GM18858 (cell line): ENCODE results near the gene ITPKB.
A peak's percentile ranks its signal among the peaks of the same experiment; 100 is the strongest.
"Not testable (repeated sequence)": the region's sequence is repeated elsewhere in the genome, so short reads cannot be mapped to it uniquely, and the experiment has no call there.

Experiments
- ATAC-seq: cut with Tn5 transposase; IDR thresholded peaks from one replicate; pipeline ENCODE4 v1.9.1; 2021; ENCODE audit not compliant: unreplicated experiment

ITPKB gene

DNA sequence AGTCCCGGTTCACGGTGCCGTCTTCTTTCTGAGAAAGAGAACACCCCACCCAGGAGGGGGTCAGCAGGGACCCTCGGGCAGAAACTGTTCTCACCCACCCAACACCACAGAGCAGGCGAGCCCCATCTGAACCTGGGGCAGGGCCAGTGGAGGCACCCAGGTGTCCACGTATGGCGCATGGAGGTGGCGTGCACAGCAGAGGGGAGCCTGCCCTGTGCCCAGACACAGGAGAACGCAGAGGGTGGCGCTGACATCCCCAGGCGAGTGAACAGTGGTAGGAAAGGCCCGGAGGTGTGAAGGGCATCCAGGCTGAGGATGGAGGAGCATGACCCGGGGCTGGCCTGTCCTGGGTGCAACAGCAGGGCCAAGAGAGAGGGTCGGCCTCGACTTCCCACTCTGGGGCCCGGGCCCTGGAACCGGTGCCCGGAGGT, 99.4 kb downstream of the ITPKB start:
- no peak for ATAC-seq

DNA sequence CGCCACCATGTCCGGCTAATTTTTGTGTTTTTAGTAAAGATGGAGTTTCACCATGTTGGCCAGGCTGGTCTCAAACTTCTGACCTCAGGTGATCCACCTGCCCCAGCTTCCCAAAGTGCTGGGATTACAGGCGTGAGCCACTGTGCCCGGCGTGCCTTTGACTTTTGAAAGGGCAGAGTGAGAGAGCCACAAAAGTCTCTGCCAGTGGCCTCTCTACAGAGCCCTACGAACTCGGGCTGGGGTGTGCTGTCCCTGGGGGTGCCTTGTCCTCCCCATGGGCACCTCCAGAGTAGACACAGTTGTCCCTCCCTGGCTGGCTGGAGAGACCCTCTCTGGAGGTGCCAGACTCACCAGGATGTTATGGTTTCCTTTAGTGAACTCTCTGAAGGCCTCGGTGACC, 99.9 kb downstream of the ITPKB start:
- ATAC-seq: not testable (repeated sequence)

DNA sequence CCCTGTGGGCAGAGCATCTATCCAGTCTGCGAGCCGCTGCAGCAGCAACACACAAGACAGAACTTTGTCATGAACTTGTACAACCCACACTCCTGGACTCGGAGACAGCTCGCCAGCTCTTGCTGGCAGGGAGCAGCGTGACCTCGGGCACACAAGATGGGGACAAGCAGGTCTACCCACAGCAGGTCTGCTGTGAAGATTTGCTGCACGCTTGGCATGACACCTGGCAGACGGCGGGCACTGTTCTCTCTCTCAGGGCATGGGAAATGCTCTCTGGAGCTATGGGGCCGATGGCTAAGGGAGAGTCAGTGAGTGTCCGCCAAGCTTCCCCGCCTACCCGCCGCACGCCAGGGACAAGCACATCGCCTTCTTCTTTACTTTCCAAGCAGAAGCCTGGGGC, 100.5 kb downstream of the ITPKB start:
- no peak for ATAC-seq

DNA sequence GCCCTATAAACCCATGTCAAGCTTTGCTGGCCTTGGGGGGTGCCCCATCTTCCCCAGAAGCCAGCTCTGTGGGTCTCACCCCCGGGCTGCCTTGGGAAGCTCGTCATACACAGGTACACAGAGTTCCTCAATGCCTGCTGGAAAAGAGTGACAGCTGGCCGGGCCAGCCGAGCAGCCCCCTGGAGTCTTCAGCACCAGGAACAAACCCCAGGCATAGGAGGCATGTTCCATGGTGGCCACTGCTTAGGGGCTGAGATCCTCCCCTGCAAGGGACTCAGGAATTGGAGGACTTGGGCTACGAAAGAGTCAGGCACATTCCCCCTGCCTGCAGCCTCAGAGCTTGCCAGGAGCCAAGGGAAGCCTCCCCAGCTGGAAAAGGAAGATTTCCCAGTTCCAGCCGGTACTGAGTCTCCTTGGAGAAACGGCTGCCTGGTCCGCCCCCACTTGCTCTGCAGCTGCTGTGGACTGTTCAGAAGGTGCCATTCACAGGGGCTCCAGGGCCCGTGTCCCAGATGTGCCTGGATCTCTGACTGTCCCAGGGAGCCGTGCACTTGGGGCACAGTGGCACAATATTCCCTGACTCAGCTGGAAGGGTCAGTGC, 101.0 kb downstream of the ITPKB start:
- ATAC-seq: no peak

DNA sequence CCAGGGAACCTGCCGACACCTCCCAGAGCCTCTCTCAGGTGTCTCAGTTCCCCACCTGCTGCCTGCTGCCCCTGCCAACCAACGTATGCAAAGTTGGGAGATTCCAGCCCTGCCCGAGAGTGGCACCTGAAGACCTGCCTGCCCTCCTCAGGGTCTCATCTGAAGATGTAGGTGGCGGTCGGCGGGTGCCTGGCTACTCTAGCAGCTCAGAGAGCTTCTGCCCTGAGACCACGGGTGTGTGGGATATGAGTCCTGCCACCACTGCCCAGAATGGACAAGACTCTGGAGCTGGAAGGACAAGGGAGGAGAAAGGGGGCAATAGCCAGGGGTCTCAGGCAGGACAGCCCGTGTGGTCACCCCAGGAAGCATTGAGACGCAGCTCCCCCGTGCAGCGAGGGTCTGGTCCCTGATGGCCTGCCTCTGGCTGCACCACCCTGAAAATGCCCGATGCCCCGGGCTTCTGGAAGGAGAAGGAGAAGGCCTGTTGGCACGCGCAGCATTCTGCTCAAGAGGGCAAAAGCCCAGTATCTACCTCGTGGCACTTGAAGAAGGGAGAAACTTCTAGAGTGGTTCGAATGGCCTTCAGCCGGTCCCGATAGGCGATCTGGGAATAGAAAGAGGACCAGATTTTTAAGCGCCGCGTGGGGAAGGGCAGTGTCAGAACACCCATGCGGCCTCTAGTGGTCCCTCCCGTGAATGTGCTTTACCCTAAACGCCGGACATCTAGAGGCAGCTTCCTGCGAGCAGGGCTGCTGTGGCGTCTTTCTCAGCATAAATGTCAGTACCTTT, 101.7 kb downstream of the ITPKB start:
- no peak for ATAC-seq

DNA sequence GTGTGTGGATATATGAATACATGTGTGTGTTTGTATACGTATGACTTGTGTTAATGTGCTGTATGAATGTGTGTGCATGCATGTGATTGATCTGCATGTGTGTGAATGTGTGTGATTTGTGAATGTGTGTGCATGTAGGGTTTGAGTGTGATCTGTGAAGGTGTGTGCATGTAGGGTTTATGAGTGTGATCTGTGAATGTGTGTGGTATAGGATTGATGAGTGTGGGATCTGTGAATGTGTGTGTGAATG, 102.3 kb downstream of the ITPKB start:
- no peak for ATAC-seq

DNA sequence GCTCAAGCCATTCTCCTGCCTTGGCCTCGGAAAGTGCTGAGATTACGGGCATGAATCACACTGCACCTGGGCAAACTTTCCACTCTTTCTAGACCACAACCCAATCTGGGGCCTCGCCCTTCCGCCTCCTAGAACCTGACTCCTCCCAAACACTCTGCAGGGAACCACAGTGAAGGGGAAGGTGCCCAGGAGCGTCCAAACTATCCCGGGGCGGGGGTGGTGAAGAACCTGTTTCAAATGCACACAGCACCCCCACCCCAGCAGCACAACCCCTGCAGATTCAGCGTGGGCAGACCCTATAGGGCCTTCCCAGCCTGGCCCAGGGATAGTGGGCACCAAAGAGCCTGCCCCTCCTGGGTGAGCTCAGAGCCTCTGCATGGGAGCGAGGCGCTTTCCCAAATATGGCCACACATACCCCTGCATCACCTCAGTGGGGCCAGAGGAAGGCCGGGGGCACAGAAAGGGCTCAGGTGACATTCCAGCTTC, 103.6 kb downstream of the ITPKB start:
- ATAC-seq: no peak

DNA sequence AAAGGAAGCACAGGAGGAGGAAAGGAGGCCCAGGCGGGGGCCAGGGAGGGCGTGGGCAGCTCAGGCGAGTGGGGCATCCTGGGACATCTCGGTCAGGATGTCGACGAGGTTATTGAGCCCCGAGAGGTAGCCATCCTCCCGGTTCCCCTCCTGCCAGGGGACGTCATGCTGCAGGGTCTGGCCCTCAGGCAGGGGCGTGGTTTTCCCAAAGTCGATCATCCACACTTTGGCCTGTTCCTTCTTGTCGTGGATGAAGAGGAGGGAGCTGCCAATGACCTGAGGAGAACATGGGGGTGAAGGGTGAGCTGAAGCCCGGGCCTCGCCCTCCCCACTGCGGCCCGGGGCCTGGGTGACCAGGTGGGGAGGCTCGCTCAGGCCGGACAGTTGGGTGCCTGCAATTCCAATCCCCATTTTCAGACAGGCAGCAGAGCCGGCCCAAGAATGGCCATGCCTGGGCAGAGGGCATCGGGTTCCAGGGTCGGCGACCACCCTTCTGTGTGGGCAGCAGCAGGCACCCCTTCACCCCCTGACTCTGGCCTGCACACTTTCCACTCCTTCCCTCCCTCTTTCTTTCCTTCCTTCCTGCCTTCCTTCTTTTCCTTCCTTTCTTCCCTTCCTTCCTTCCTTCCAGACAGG, 104.4 kb downstream of the ITPKB start:
- no peak for ATAC-seq

DNA sequence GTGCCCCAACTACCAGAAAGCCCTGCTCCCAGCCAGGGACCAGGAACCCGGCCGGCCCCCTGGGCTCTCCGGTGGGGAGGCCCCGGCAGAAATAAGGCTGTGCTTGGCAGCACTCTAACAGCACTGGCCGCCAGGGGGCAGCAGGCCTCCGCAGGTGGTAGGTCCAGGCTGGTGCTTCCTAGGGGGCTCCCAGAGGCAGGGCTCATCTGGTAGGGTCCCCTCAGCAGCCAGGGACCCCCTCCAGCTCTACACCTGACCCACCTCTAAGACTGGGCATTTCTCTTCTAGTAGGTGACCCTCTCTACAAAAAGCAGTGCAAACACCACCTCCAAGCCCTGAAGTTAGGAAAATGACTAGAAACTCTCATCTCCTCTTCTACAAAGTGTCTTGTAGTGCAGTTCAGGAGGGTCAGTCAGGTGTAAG, 104.9 kb downstream of the ITPKB start:
- peak; percentile 64 for ATAC-seq

DNA sequence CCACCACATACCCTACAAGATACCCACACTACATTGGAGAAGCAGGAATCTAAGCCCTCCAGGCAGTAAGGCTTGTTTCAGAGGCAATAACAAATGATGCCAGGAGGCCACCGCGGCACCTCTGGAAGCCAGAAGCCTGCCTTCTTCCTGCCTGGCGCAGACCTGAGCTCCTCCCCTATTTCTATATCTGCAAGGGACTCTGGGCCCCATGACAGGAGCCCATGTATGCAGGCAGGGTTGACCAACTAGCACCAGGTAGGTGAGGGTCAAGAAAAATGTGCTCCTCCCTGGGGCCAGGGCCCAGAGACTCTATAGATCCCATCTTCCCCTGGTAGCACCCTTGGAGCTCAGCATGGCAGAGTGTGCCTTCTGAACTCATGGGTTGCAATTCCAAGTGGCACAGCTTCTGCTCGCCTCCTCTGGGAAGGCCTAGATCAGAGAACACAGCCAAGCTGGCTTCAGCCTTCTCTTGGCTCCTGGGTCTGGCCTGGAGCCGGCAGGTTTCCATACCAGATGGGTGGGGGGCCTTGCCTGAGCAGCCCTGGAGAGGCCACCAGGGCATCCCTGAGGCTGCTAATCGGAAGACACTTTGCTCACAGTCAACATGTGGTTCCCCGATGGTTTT, 105.4 kb downstream of the ITPKB start:
- peak; percentile 19 for ATAC-seq

DNA sequence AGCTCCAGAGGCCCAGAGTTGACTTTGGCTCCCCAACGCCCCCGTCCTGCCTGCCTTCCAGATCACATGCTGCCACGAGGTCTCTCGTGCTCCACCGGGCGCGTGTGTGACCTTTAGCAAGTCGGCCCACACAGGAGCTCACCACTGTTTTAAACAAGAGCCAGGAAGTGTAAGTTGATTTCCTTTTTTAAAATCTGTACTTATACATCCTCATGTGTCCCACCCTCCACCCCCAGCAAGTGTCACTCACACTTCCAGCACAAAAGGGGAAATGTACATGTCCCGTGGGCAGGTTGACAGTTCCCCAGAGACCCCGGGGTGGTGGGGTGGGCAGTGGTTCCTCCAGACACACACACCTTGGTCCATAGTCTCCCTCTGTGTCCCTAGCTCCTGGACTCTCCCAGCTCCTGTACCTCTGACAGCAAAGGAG, 106.1 kb downstream of the ITPKB start:
- no peak for ATAC-seq

DNA sequence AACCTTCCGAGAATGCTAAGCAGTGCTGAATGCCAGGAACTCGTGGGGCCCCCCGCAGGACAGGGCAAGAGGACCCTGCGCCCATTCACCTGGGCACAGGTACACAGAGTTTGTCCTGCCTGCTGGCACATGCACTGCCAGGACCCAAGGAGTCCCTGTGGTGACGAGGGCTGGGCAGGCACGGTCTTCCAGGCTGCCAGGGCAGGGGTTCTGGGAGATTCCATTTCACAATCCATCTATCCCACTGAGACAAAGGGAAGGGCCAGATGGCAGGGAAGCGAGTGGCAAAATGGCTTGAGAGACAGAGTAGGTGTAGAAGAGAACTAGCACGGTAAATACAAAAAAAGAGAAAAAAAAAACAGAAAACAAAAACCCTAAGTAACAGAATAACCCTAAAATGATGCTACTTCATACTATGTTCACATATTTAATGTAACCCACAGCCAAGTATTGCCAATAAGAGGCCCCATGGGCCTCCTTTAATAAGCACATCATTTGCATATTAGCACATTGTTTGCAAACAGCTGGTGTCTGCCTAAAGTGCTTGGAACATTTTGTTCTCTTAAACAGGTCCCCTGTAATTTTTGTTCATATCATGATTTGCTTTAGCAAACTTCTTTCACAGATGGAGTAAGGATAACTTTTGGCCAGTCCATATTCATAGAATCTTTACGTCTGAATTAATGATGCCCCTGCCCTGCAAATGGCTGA, 106.8 kb downstream of the ITPKB start:
- no peak for ATAC-seq

DNA sequence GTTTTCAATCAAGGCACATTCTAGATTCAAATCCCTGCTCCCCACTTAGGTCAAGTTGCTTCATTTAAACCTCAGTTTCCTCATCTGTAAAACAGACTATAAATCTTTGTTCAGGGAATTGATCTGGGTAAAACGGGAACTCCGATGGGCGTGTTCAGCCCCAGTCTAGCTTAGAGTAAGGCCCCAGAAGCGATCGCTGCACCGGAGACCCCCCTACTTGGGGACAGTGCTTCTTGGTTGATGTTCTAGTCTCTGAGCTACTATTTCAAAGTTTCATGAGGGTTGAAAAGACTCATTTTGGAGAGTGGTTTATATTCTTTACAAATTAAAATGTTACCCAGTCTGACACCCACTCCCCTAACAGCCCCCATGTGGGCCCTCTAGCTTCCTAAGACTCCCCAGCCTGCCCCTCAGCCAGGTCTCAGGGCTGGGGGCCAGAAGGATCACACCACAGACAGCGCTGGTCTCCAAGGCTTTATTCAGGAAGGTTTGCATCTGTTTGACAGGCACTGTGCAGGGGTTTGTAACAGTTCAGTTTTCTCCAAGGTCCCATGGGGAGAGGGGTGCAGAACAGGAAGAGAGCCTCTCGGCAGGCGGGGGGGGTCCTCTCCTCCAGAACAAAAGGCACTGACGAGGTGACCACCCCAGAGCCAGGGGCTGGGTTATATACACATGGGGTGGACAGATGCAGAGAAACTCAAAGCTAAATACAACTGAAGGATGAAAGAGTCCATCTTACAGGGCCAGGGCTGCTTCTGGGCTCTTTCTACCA, 107.7 kb downstream of the ITPKB start:
- no peak for ATAC-seq

DNA sequence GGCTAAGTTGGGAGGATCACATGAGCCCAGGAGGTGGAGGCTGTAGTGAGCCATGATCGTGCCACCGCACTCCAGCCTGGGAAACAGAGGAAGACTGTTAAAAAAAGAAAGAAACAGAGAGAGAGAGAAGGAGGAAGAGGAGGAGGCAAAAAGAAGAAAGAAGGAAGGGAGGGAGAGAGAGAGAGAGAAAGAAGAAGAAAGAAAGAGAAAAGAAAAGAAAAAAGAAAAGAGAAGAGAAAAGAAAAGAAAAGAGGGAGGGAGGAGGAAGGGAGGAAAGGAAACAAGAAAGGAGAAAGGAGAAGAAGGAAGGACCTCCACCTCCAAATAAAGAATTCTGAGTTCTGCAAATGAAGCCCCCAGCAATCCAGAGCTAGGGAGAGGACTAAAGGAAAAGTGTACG, 108.5 kb downstream of the ITPKB start:
- no peak for ATAC-seq

DNA sequence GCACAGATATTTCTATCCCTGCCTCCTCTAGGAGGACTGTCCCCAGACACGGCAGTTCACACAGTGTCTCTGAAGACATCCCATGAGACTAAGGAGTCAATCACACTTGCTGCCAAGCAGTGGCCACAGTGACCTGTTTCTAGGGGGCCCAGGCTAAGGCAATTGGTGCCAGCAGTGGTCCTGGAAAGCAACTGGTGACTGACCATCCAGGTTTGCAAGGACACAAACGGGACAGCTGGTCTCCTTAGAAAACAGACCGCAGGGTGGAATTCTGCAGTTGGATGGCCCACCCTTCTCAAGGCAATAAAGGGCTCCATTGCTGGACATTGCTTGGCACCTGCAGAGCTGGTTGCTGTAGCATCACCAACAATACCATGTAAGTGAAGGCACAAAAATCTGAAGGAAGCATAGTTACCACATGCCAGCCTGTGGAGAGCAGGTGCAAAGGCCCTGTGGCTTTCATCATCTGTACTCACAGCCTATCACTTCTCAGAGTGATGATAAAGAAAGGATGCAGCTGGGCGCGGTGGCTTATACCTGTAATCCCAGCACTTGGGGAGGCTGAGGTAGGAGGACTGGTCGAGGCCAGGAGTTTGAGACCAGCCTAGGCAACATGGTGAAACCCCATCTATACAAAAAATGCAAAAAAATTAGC, 109.1 kb downstream of the ITPKB start:
- no peak for ATAC-seq

DNA sequence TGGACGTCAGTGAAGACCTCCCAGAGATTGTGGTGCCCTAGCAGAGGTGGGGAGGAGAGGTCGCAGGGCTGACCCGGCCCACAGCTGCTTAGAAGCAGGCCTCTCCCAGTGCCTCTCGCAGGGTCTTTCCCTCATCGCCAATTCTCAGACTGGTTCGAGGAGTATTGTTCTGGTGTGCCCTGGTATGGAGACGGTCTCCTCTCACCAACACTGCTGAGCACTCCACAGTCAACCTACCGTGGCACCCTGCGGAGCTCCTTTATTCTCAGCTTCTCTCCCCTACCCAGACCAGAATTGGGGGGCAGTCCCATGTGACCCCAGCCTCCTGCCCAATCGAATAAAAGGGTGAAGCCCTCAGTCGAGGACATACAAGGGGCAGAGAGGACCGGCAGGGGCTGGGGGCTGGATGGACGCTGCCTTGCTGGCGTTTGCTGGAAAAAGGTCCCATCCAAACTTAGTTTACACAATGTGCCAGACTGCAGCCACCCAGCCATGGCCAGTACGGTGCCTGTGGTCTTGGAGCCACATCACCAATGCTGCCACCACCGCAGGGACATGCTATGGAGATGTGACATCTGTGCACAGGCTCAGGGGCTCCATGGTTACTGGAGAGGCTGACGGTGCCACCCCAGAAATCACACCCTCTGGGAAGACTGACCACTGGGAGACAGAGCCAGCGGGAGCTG, 109.7 kb downstream of the ITPKB start:
- no peak for ATAC-seq

DNA sequence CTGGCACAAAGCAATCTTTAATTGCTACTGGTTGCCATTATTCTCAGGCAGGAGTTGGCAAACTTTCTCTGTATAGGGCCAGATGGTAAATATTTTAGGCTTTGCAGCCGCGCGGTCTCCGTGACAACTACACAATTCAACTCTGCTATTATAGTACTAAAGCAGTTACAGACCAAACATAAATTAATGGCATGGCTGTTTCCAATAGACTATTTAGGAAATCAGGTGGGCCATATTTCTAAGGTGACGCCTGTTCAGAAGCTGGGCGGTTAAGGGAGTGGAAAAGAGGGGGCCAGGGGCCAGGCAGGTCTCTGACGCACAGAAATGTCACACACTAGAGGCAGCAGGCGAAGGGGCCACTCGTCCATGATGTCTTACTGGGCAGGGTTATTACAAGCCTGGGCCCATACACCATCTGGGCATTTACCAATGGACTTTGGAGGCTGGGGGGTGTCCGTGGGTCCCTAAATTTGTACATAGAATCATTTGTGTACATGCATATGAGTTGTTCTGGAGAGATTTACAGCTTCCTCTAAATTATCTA, 110.4 kb downstream of the ITPKB start:
- ATAC-seq: no peak

DNA sequence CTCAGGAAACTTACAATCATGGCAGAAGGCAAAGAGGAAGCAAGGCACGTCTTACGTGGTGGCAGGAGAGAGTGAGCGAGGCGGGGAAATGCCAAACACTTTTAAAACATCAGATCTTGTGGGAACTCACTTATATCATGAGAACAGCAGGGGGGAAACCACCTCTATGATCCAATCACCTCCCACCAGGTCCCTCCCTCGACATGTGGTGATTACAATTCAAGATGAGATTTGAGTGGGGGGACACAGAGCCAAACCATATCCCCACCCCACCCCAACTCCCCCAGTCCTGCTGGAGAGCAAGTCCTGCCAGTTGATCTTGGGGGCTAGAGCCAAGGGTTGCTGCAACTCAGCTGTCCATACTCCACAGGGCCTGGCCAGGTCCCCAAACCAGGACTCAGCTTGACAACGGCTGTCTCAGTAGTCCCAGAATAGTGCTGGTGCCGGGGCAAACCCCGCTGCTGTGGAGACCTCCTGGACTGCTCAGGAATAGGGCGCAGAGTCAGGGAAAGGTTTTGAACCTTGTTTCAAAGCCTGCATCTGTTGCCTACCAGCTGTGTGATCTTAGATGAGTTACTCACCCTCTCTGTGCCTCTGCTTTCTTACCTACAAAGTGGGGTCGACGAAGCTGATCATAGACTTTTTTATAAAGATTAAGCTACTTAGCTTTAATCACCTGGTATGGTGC, 111.0 kb downstream of the ITPKB start:
- ATAC-seq: no peak
